GM18505 (cell line): ENCODE results near the gene SEC22B.
"Not testable (repeated sequence)": the region's sequence is repeated elsewhere in the genome, so short reads cannot be mapped to it uniquely, and the experiment has no call there.

Experiments used
- ATAC-seq: cut with Tn5 transposase; IDR thresholded peaks from one replicate; pipeline ENCODE4 v1.9.1; 2021; ENCODE audit not compliant: unreplicated experiment
- POLR2A ChIP-seq: IDR thresholded peaks from 4 replicates; pipeline ENCODE4 v1.6.1; 2011; ENCODE audit warnings: borderline replicate concordance; ENCODE audit not compliant: insufficient read depth, insufficient read length; ENCODE audit errors: extremely low read depth

SEC22B gene

GRCh38 chr1:120176092-120176855 is at the start of gene SEC22B:
TSS of gene SEC22B (minus strand) at chr1:120176520. CDS start at chr1:120176381, 139 bp downstream.
- ATAC-seq: peak; percentile 98
- peak; percentile 96 for TF ChIP-seq POLR2A

DNA sequence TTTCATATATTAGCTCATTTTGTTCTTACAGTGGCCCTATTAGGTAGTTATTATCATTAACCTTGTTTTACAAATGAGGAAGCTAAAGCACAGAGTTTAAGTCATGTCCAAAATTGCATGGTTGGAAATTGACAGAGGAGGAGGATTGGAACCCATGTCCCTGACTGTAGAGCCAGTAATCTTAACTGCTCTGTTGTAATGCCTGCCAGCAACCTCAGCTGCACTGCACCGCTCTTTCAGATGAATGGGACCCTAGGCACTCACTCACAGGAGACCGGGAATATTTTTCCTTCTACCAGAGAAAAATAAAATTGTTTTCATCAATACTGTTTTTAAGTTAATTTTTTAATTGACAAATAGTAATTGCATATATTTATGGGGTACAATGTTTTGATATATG is 41.6 kb upstream of the SEC22B start:
- not testable (repeated sequence) for ATAC-seq

GRCh38 chr1:120217175-120217929 is 41.0 kb upstream of the SEC22B start:
- not testable (repeated sequence) for ATAC-seq

DNA sequence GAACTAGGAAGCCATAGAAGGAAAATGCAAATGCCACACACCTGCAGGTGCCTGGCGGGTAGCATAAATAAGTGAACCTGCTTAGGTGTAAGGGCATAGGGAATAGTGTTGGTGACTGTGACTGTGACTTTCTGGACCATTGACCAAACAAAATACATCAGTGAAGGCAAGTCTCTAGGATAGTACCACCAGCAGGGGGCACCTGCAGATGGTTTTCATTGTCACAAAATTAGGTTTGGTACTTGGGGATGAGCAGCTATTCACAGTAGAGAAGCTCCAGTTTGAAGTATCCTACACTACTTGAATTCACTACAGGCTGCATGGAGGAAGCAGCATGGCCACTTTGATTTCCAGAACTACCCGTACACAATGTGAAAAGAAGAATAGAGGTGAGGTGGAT is 37.3 kb upstream of the SEC22B start:
- ATAC-seq: not testable (repeated sequence)

DNA sequence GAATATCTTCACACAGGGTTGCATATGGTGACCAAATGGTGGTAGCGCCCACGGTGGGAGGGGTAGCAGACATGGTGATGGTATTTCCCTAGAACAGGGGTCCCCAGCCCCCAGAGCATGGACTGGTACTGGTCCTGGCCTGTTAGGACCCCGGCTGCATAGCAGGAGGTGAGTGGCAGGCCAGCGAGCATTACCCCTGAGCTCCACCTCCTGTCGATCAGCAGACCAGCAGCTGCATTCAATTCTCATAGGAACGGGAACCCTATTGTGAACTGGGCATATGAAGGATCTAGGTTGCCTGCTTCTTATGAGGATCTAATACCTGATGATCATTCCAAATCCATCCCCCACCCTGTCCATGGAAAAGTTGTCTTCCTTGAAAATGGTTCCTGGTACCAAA is 34.4 kb upstream of the SEC22B start:
- ATAC-seq: not testable (repeated sequence)

DNA sequence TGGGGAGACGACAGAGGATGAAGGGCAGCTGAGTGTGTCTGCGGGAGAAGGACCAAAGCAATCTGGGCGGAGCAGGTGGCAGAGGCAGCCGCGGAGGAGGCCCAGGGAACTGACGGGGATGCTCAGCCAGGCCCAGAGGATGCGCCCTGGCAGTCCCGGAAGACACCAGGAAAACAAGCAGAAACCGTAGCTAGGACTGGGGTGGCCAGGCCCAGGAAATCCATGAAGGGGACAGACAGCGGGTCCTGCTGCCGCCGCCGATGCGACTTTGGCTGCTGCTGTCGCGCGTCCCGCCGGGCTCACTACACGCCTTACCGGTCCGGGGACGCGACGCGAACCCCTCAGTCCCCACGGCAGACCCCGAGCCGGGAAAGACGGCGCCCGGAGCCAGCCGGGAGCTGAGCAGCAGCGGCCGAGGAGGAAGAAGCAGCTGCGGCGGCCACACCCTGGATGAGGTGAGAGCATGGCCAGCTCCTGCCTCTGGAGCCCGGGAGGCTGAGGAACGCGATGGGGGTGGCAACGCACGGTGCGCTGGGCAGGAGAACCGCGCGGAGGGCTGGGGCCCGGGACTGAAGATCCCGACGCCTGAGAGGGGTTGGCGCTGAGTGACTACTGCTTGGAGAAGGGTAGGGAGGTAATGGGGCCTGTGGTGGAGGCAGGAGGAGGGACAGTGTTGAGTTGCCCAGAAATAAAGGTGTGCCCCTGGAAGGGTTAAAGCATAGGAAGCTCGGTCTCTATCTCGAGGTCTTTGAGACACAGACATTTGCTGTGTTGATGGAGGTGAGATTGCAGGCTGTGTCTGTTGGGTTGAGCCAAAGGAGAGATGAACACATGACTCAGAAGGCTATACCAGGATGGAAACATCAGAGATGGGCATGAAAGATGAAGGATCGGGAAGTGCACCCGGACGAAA is 20.8 kb upstream of the SEC22B start:
- not testable (repeated sequence) for ATAC-seq

DNA sequence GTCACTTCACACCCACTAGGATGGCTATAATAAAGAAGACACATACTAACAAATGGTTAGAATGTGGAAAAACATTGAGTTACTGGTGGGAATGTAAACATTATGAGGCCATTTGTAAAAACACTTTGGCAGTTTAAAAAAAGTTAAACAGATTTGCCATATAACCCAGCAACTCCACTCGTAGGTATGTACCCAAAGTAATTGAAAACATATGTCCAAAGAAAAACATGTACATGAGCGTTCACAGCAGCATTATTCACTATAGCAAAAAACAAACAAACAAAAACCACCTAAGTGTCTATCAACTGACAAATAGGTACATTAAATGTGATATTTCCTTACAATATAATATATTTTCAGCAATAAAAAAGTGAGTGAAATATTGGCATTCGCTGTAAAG is 12.3 kb upstream of the SEC22B start:
- not testable (repeated sequence) for ATAC-seq

DNA sequence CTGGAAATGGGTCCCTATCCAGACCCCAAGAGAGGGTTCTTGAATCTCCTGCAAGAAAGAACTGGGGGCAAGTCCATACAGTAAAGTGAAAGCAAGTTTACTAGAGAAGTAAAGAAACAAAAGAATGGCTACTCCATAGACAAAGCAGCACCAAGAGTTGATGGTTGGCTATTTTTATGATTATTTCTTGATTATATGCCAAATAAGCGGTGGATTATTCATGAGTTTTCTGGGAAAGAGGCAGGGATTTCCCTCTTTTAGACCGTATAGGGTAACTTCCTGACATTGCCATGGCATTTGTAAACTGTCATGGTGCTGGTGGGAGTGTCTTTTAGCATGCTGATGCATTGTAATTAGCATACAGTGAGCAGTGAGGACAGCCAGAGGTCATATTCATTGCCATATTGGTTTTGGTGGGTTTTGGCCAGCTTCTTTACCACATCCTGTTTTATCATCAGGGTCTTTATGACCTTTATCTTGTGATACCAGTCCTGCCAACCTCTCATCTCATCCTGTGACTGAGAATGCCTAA is 5.9 kb upstream of the SEC22B start:
- ATAC-seq: not testable (repeated sequence)

DNA sequence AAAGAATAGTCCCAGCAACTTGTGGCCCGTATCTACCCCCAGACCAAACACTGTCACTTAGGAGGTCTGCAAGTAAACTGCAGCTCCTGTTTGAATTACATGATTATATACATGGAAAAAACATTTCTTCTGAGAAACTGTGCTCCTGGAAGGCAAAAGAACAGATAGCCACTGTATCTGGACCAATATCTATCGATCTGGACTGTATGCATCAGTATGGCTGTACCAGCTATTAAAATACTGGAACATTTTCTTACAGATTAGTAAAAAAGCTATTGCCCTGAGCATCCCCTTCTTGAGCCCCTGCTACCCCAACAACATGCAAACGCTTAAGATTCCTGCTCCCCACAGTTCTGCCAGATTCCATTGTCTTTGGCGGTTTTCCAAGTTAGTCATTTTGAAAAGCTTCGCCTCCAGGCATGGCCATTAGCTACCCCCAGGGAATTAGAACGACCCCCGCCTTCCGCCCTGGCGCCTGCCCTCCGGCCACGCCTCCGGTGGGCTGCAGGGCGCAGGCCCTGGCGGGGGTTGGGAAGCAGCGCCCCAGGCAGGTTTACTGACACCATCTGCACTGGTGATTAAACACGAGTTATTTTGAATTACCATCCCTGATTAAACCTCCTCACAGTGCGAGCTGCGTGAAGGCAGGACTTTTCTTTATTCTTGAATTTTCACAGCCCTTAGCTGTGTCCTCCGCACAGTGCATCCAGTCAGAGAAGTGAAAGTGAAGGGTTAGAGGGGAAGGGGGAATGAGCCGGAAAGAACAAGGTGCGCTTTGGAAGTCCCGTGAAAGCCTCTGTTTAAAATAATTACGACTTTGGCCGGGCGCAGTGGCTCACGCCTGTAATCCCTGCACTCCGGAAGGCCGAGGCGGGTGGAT is 3.7 kb upstream of the SEC22B start:
- not testable (repeated sequence) for ATAC-seq

GRCh38 chr1:120178799-120179756 is 2.8 kb upstream of the SEC22B start:
- no peak for ATAC-seq
- no peak for TF ChIP-seq POLR2A

DNA sequence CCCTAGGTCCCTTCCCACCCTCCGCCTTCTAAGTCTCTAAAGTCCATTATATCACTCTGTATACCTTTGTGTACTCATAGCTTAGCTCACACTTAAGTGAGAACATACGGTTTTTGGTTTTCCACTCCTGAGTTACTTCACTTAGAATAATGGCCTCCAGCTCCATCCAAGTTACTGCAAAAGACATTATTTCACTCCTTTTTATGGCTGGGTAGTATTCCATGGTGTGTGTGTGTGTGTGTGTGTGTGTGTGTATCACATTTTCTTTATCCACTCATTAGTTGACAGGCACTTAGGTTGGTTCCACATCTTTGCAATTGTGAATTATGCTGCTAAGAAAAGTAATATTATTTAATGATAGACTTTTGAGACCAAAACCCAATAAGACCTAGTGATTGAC is 1.7 kb upstream of the SEC22B start:
- ATAC-seq: not testable (repeated sequence)

GRCh38 chr1:120175688-120176087 is 632 bp downstream of the SEC22B start:
- peak; percentile 6 for ATAC-seq

GRCh38 chr1:120164761-120165160 is 11.6 kb downstream of the SEC22B start:
- not testable (repeated sequence) for ATAC-seq

DNA sequence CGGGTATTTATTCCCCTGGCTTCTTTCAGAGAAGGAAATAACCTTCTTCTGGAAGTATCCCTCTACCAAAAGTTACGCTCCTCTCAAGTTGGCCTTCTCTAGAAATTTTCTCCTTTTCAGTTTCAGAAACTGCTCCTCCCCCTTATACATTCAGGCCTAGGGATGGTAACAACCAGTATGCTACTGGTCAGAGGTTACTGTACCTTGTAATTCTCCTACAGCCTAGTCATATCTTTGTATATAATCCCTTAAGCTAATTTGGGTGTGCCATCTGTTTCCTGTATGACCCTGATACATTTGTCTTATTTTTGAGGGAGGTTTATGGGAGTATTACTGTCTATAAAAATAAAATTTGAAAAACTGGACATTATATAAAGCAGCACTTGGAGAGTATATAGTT is 14.3 kb downstream of the SEC22B start:
- ATAC-seq: not testable (repeated sequence)

- not testable (repeated sequence) for ATAC-seq
These were observed 17.8 kb downstream of the SEC22B start for GRCh38 chr1:120158495-120158894.

GRCh38 chr1:120158086-120158485 is 18.2 kb downstream of the SEC22B start:
- ATAC-seq: not testable (repeated sequence)

DNA sequence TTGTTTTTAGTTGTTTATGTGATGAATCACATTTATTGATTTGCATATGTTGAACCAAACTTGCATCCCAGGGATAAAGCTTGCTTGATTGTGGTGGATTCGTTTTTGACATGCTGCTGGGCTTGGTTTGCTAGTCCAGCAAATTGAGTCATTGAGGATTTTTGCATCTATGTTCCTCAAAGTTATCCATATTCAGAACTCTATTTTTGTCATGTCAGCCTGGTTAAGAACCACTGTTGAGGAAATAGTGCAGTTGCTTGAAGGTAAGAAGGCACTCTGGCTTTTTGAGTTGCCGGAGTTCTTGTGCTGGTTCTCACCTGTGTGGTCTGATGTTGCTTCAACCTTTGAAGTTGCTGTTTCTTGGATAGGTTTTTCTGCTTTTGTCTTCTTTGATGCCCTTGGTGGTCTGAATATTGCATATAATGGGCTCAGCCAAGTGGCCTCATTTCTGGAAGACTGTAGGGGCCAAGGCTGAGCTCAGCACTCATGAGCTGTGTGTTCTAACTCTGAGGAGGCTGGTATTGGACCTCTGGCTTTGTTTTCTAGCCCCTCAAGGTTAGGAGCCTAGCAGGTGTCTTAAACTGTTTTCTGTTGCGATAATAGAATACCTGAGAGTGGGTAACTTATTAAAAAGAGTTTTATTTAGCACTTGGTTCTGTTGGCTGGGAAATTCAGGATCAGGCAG is 26.0 kb downstream of the SEC22B start:
- not testable (repeated sequence) for ATAC-seq
